Neural cell (in vitro differentiated cells): ENCODE results near the gene SLBP.

Experiments used
- CTCF ChIP-seq: fragments of 450-650 bp; IDR thresholded peaks from 2 replicates; pipeline ENCODE4 v1.5.1; 2014; ENCODE audit warnings: antibody characterized with exemption, mild to moderate bottlenecking, moderate library complexity; ENCODE audit not compliant: poor library complexity, severe bottlenecking
- EP300 ChIP-seq: fragments of 450-650 bp; conservative IDR thresholded peaks from 2 replicates; pipeline ENCODE4 v1.6.1; 2014; ENCODE audit warnings: antibody characterized with exemption, mild to moderate bottlenecking, moderate library complexity; ENCODE audit not compliant: poor library complexity, severe bottlenecking
- EZH2 ChIP-seq: fragments of 200-600, 300-800 bp; shearing (Covaris generic), sonication (generic); IDR thresholded peaks from 2 replicates; pipeline ENCODE4 v1.6.1; 2014; ENCODE audit warnings: antibody characterized with exemption, low read length, borderline replicate concordance, mild to moderate bottlenecking; ENCODE audit not compliant: insufficient read depth, poor library complexity, severe bottlenecking
- RAD21 ChIP-seq: fragments of 450-650 bp; conservative IDR thresholded peaks from 2 replicates; pipeline ENCODE4 v1.6.1; 2014; ENCODE audit warnings: antibody characterized with exemption, mild to moderate bottlenecking, moderate library complexity
- TF ChIP-seq, protein P1 (sequence below): IDR thresholded peaks from 2 replicates; pipeline ENCODE4 v1.6.1; 2012; ENCODE audit warnings: borderline replicate concordance

GRCh38 chr4:1735215-1735614, 23.1 kb upstream of the SLBP start:
- no peak for TF ChIP-seq CTCF
- TF ChIP-seq EZH2 = no peak
- TF ChIP-seq, protein P1, sequence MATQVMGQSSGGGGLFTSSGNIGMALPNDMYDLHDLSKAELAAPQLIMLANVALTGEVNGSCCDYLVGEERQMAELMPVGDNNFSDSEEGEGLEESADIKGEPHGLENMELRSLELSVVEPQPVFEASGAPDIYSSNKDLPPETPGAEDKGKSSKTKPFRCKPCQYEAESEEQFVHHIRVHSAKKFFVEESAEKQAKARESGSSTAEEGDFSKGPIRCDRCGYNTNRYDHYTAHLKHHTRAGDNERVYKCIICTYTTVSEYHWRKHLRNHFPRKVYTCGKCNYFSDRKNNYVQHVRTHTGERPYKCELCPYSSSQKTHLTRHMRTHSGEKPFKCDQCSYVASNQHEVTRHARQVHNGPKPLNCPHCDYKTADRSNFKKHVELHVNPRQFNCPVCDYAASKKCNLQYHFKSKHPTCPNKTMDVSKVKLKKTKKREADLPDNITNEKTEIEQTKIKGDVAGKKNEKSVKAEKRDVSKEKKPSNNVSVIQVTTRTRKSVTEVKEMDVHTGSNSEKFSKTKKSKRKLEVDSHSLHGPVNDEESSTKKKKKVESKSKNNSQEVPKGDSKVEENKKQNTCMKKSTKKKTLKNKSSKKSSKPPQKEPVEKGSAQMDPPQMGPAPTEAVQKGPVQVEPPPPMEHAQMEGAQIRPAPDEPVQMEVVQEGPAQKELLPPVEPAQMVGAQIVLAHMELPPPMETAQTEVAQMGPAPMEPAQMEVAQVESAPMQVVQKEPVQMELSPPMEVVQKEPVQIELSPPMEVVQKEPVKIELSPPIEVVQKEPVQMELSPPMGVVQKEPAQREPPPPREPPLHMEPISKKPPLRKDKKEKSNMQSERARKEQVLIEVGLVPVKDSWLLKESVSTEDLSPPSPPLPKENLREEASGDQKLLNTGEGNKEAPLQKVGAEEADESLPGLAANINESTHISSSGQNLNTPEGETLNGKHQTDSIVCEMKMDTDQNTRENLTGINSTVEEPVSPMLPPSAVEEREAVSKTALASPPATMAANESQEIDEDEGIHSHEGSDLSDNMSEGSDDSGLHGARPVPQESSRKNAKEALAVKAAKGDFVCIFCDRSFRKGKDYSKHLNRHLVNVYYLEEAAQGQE = no peak
- no peak for TF ChIP-seq EP300
- TF ChIP-seq RAD21 = no peak
